Neural progenitor cell (in vitro differentiated cells): ENCODE measurements around the gene MYBBP1A. TPM values are rescaled to one million over a fixed set of nuclear protein-coding genes. Genes with fewer than 3 reads are reported as not detected.

ENCODE experiments used
- DNase-seq: peaks from one replicate; pipeline ENCODE4 v3.0.0-alpha.2; 2016; ENCODE audit warnings: low spot score
- H2AFZ ChIP-seq: fragments of 200-600 bp; sonication (generic); replicated peaks from 2 replicates; pipeline ENCODE4 v1.6.1; 2016; ENCODE audit warnings: antibody characterized with exemption
- H3F3A ChIP-seq: fragments of 200-600 bp; sonication (generic); 2 replicates; pipeline ENCODE4 v1.6.1; 2016; ENCODE audit warnings: antibody characterized with exemption, low read depth
- H3K27ac ChIP-seq: fragments of 200-600 bp; sonication (generic); 2 replicates; pipeline ENCODE4 v1.5.1; 2016; ENCODE audit warnings: mild to moderate bottlenecking
- H3K27me3 ChIP-seq: fragments of 200-600 bp; sonication (generic); 2 replicates; pipeline ENCODE4 v1.6.1; 2016; ENCODE audit warnings: mild to moderate bottlenecking, moderate library complexity
- H3K36me3 ChIP-seq: fragments of 200-600 bp; sonication (generic); 2 replicates; pipeline ENCODE4 v1.5.1; 2016
- H3K4me1 ChIP-seq: fragments of 200-600 bp; sonication (generic); 2 replicates; pipeline ENCODE4 v1.6.1; 2016; ENCODE audit warnings: mixed run types
- H3K4me2 ChIP-seq: fragments of 200-600 bp; sonication (generic); 2 replicates; pipeline ENCODE4 v1.6.1; 2016
- H3K4me3 ChIP-seq: fragments of 200-600 bp; sonication (generic); 2 replicates; pipeline ENCODE4 v1.5.1; 2016
- H3K79me2 ChIP-seq: fragments of 200-600 bp; sonication (generic); 2 replicates; pipeline ENCODE4 v1.6.1; 2016; ENCODE audit warnings: low read depth
- H3K9ac ChIP-seq: fragments of 200-600 bp; sonication (generic); 2 replicates; pipeline ENCODE4 v1.6.1; 2016
- H3K9me3 ChIP-seq: fragments of 200-600 bp; sonication (generic); 2 replicates; pipeline ENCODE4 v1.5.1; 2016; ENCODE audit warnings: low read depth
- H4K20me1 ChIP-seq: fragments of 200-600 bp; sonication (generic); 2 replicates; pipeline ENCODE4 v1.6.1; 2016; ENCODE audit warnings: low read depth
- H3K27ac Mint-ChIP-seq: 3 replicates; pipeline ENCODE4 v1.8.0; 2021; ENCODE audit warnings: mixed read lengths
- H3K27me3 Mint-ChIP-seq: 2 replicates; pipeline ENCODE4 v1.8.0; 2022; ENCODE audit warnings: low read depth, mild to moderate bottlenecking, inconsistent platforms, moderate library complexity, mixed read lengths; ENCODE audit not compliant: insufficient read depth
- H3K36me3 Mint-ChIP-seq: 3 replicates; pipeline ENCODE4 v1.8.0; 2021; ENCODE audit warnings: mixed read lengths
- H3K4me1 Mint-ChIP-seq: 3 replicates; pipeline ENCODE4 v1.8.0; 2021; ENCODE audit warnings: mixed read lengths
- H3K4me3 Mint-ChIP-seq: 3 replicates; pipeline ENCODE4 v1.8.0; 2021; ENCODE audit warnings: mild to moderate bottlenecking, moderate library complexity, mixed read lengths
- H3K9me3 Mint-ChIP-seq: 3 replicates; pipeline ENCODE4 v1.8.0; 2020; ENCODE audit warnings: mixed read lengths
- EZH2 ChIP-seq: fragments of 200-600 bp; sonication (generic); IDR thresholded peaks from 2 replicates; pipeline ENCODE4 v1.6.1; 2017; ENCODE audit warnings: antibody characterized with exemption, mild to moderate bottlenecking, moderate library complexity
- EZH2phosphoT487 ChIP-seq: fragments of 200-600 bp; sonication (generic); IDR thresholded peaks from 2 replicates; pipeline ENCODE4 v1.6.1; 2017; ENCODE audit warnings: antibody characterized with exemption
- total RNA-seq: library from RNA; depleted of rRNA; stranded (reverse); fragments of >200 nt; gene quantifications from 2 replicates; pipeline ENCODE4 v1.2.3, GENCODE V29; 2015; ENCODE audit warnings: low replicate concordance
- TF ChIP-seq, protein P1 (sequence below): fragments of 200-600 bp; sonication (generic); IDR thresholded peaks from 2 replicates; pipeline ENCODE4 v1.5.1; 2017; ENCODE audit warnings: antibody characterized with exemption, mild to moderate bottlenecking

The MYBBP1A gene
- total RNA-seq, 1 donor from 2014 or later = 17.4 TPM

DNA sequence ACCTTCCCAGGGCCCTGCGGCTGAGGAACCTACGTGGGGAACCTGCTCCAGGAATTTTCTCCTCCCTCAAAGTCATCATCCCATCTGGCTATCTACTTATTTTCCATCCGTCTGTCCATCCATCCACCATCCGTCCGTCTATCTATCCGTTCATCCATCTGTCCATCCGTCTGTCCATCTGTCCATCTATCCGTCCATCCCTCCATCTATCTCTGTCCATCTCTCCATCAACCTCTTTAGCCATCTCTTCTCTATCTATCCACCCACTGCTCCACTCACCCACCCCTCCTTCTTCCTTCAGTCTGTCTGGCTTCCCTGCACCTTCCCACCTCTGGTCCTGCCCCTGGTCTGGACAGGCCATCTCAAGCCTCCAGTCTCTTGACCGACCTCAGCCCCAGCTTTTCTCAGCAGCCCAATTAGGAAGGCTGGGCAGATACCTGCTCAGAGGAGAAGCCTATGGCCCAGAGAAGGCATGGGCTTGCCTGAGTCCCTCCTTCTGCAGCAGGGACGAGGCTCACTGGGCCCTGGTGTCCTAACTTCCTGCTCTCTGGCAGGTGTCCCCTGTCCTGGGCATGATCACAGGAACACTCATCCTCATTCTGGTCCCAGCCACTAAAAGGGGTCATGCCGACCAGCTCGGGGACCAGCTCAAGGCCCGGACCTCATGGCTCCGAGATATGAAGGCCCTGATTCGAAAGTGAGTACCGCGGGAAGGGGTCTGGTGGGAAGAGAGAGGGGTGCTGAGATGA lies 23.0 kb downstream of the MYBBP1A start:
- Histone ChIP-seq H3K4me2 (no peak overlapping the region), H3F3A (peaks cover 3% of the 10 kb centered on the region), H3K36me3 (no peaks in the 10 kb centered on the region), H3K27me3 (peaks cover 15% of the 10 kb centered on the region), H4K20me1 (no peaks in the 10 kb centered on the region), H3K9me3 (no peaks in the 10 kb centered on the region), H2AFZ (no peak overlapping the region), H3K27ac (no peak overlapping the region), H3K4me3 (no peak overlapping the region), H3K4me1 (peaks cover 27% of the 10 kb centered on the region), H3K79me2 (no peaks in the 10 kb centered on the region), H3K9ac (no peak overlapping the region)
- Mint-ChIP-seq H3K4me3 (no peak overlapping the region), H3K4me1 (no peaks in the 10 kb centered on the region), H3K27ac (no peak overlapping the region), H3K9me3 (no peaks in the 10 kb centered on the region), H3K36me3 (no peaks in the 10 kb centered on the region), H3K27me3 (peaks cover 3% of the 10 kb centered on the region)
- no peak for DNase-seq
- no peak for TF ChIP-seq EZH2phosphoT487
- TF ChIP-seq, protein P1, sequence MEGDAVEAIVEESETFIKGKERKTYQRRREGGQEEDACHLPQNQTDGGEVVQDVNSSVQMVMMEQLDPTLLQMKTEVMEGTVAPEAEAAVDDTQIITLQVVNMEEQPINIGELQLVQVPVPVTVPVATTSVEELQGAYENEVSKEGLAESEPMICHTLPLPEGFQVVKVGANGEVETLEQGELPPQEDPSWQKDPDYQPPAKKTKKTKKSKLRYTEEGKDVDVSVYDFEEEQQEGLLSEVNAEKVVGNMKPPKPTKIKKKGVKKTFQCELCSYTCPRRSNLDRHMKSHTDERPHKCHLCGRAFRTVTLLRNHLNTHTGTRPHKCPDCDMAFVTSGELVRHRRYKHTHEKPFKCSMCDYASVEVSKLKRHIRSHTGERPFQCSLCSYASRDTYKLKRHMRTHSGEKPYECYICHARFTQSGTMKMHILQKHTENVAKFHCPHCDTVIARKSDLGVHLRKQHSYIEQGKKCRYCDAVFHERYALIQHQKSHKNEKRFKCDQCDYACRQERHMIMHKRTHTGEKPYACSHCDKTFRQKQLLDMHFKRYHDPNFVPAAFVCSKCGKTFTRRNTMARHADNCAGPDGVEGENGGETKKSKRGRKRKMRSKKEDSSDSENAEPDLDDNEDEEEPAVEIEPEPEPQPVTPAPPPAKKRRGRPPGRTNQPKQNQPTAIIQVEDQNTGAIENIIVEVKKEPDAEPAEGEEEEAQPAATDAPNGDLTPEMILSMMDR = no peak
- no peak for TF ChIP-seq EZH2

GRCh38 chr17:4530799-4531730 lies 24.1 kb downstream of the MYBBP1A start:
- no peak overlapping the region for H3K9ac ChIP-seq
- no peaks in the 10 kb centered on the region for H3K9me3 Mint-ChIP-seq
- no peaks in the 10 kb centered on the region for H3K4me1 Mint-ChIP-seq
- H3K4me1 ChIP-seq = peaks cover 22% of the 10 kb centered on the region
- H3K27ac Mint-ChIP-seq = no peak overlapping the region
- no peak overlapping the region for H3K4me2 ChIP-seq
- peaks cover 4% of the 10 kb centered on the region for H3F3A ChIP-seq
- H3K36me3 ChIP-seq = no peaks in the 10 kb centered on the region
- no peaks in the 10 kb centered on the region for H3K79me2 ChIP-seq
- no peaks in the 10 kb centered on the region for H3K9me3 ChIP-seq
- H3K27ac ChIP-seq = no peak overlapping the region
- H3K4me3 ChIP-seq = no peak overlapping the region
- peaks cover under 1% of the 10 kb centered on the region for H3K36me3 Mint-ChIP-seq
- H3K4me3 Mint-ChIP-seq = no peak overlapping the region
- peaks cover 3% of the 10 kb centered on the region for H3K27me3 Mint-ChIP-seq
- TF ChIP-seq EZH2phosphoT487 (no peak), EZH2 (no peak)
- TF ChIP-seq, protein P1 = no peak
- no peak overlapping the region for H2AFZ ChIP-seq
- H3K27me3 ChIP-seq = peaks cover 16% of the 10 kb centered on the region
- no peak for DNase-seq
- H4K20me1 ChIP-seq = no peaks in the 10 kb centered on the region

DNA sequence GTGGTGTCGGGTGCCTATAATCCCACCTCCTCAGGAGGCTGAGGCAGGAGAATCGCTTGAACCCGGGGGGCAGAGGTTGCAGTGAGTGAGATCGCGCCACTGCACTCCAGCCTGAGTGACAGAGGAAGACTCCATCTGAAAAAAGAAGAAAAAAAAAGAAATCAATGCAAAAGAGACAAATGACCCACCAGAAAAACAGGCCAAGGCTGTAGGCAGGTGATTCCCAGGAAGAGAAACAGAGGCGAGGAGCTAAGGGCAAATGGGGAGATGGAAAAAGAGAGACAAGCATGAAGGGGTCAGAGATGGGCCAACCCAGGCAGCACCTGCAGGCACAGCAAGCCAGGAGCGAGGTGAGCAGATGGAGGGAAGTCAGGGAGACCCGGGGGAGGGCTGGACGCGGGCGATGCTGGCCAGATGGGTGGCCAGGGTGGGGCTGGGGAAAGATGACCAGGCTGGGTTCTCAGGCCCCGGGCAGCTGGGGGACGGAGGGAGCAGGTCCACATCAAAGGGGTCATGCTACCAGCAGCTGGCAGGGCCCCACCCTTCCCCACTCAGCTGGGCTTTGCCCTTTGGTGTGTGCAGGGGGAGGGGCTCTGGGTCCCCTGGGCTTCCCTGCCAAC lies 25.5 kb downstream of the MYBBP1A start:
- Histone ChIP-seq H3K4me3 (no peak overlapping the region), H3K4me1 (peaks cover 16% of the 10 kb centered on the region), H3F3A (peaks cover 4% of the 10 kb centered on the region), H4K20me1 (no peaks in the 10 kb centered on the region), H2AFZ (no peak overlapping the region), H3K27ac (no peak overlapping the region), H3K9ac (no peak overlapping the region), H3K36me3 (no peaks in the 10 kb centered on the region), H3K9me3 (no peaks in the 10 kb centered on the region), H3K79me2 (no peaks in the 10 kb centered on the region), H3K4me2 (no peak overlapping the region), H3K27me3 (peaks cover 21% of the 10 kb centered on the region)
- Mint-ChIP-seq H3K27ac (peak overlapping the region; percentile 1), H3K9me3 (no peaks in the 10 kb centered on the region), H3K4me3 (no peak overlapping the region), H3K36me3 (peaks cover 2% of the 10 kb centered on the region), H3K4me1 (peaks cover 3% of the 10 kb centered on the region), H3K27me3 (peaks cover 7% of the 10 kb centered on the region)
- TF ChIP-seq, protein P1 = no peak
- TF ChIP-seq EZH2phosphoT487 (no peak), EZH2 (no peak)
- DNase-seq = no peak
